Stimulated activated CD4-positive, alpha-beta T cell treated with anti-CD3 and anti-CD28 coated beads, TNF-alpha, amount 100 ng/mL, for 24 hours (primary cell): ENCODE data around the gene PCDHB9.

Experiments used
- DNase-seq, 3 experiments: peaks; one replicate each; pipeline ENCODE4 v3.0.0-alpha.2; 2020; ENCODE audit warnings: low read depth in 3 of 3

Gene PCDHB9

DNA sequence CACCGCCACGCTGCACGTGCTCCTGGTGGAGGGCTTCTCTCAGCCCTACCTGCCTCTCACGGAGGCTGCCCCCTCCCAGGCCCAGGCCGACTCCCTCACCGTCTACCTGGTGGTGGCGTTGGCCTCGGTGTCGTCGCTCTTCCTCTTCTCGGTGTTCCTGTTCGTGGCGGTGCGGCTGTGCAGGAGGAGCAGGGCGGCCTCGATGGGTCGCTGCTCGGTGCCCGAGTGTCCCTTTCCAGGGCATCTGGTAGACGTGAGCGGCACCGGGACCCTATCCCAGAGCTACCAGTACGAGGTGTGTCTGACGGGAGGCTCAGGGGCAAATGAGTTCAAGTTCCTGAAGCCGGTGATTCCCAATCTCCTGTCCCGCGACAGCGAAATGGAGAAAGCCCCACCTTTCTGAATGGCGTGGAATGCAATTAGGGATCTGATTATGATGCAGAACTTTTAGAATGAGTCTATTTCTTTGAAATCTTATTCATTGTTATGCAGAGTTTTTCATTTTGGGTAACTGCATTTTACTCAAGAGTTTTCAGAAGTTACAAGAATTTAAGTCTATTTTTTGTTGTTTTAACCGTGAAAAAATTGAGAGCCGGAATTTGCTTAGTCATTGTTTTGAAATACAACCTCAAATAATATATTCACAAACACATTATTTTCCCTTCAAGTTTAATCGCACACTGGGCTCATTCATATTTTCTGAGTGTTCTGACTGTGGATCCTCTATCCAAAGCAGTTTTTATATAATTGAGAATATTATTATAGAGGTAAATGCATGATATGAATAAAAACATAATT lies 49.8 kb downstream of the PCDHB9 start:
- no peak for DNase-seq
